ENCODE data around the gene CRMP1.
"Not testable (repeated sequence)": the region's sequence is repeated elsewhere in the genome, so short reads cannot be mapped to it uniquely, and the experiment has no call there.

The CRMP1 gene

GRCh38 chr4:5856362-5856761 lies 36.5 kb downstream of the CRMP1 start:
- H3K4me3 ChIP-seq (ENCODE audit: low read length); H3K9me3 ChIP-seq (ENCODE audit: control insufficient read depth, insufficient read depth, low read length); H3K27ac ChIP-seq (ENCODE audit: low read length); H3K27me3 ChIP-seq (ENCODE audit: control insufficient read depth, insufficient read depth, low read length); DNase-seq (ENCODE audit: low read depth, low spot score); H3K4me1 ChIP-seq (ENCODE audit: control insufficient read depth, insufficient read depth, low read length): not testable (repeated sequence)
- H3K36me3 ChIP-seq (ENCODE audit: control insufficient read depth, insufficient read depth, low read length): peaks cover 22% of the 10 kb centered on the region
- WGBS (ENCODE audit: insufficient coverage, insufficient read length): 100% methylated on average over 2 of the region's 3 CpGs

GRCh38 chr4:5854929-5855328 lies 38.0 kb downstream of the CRMP1 start:
- no peak overlapping the region for H3K27ac ChIP-seq (ENCODE audit: low read length)
- WGBS (ENCODE audit: insufficient coverage, insufficient read length): no CpG with 5 or more reads among the region's 3 CpGs
- no peak overlapping the region for H3K4me3 ChIP-seq (ENCODE audit: low read length)
- H3K27me3 ChIP-seq (ENCODE audit: control insufficient read depth, insufficient read depth, low read length): no peaks in the 10 kb centered on the region
- H3K4me1 ChIP-seq (ENCODE audit: control insufficient read depth, insufficient read depth, low read length): no peaks in the 10 kb centered on the region
- H3K9me3 ChIP-seq (ENCODE audit: control insufficient read depth, insufficient read depth, low read length): no peaks in the 10 kb centered on the region
- H3K36me3 ChIP-seq (ENCODE audit: control insufficient read depth, insufficient read depth, low read length): peaks cover 22% of the 10 kb centered on the region
- no peak for DNase-seq (ENCODE audit: low read depth, low spot score)

GRCh38 chr4:5852523-5853202 lies 40.2 kb downstream of the CRMP1 start:
- no peaks in the 10 kb centered on the region for H3K27me3 ChIP-seq (ENCODE audit: control insufficient read depth, insufficient read depth, low read length)
- H3K9me3 ChIP-seq (ENCODE audit: control insufficient read depth, insufficient read depth, low read length): no peaks in the 10 kb centered on the region
- peaks cover 23% of the 10 kb centered on the region; the same call in 1 of the 2 replicates for H3K36me3 ChIP-seq (ENCODE audit: control insufficient read depth, insufficient read depth, low read length)
- no peak overlapping the region for H3K27ac ChIP-seq (ENCODE audit: low read length)
- DNase-seq (ENCODE audit: low read depth, low spot score): no peak
- H3K4me1 ChIP-seq (ENCODE audit: control insufficient read depth, insufficient read depth, low read length): no peaks in the 10 kb centered on the region
- no peak overlapping the region for H3K4me3 ChIP-seq (ENCODE audit: low read length)
- WGBS (ENCODE audit: insufficient coverage, insufficient read length): no CpG with 5 or more reads among the region's 9 CpGs

GRCh38 chr4:5851637-5852301 lies 41.1 kb downstream of the CRMP1 start:
- Histone ChIP-seq H3K4me1 (ENCODE audit: control insufficient read depth, insufficient read depth, low read length) (no peaks in the 10 kb centered on the region), H3K27me3 (ENCODE audit: control insufficient read depth, insufficient read depth, low read length) (no peaks in the 10 kb centered on the region), H3K9me3 (ENCODE audit: control insufficient read depth, insufficient read depth, low read length) (no peaks in the 10 kb centered on the region), H3K27ac (ENCODE audit: low read length) (no peak overlapping the region), H3K4me3 (ENCODE audit: low read length) (no peak overlapping the region), H3K36me3 (ENCODE audit: control insufficient read depth, insufficient read depth, low read length) (peaks cover 23% of the 10 kb centered on the region; the same call in 1 of the 2 replicates)
- WGBS (ENCODE audit: insufficient coverage, insufficient read length): no CpG with 5 or more reads among the region's 4 CpGs
- no peak for DNase-seq (ENCODE audit: low read depth, low spot score)

GRCh38 chr4:5845035-5845905 lies 47.6 kb downstream of the CRMP1 start:
- H3K4me3 ChIP-seq (ENCODE audit: low read length): no peak overlapping the region
- no peak overlapping the region for H3K27ac ChIP-seq (ENCODE audit: low read length)
- H3K36me3 ChIP-seq (ENCODE audit: control insufficient read depth, insufficient read depth, low read length): peaks cover 25% of the 10 kb centered on the region
- DNase-seq (ENCODE audit: low read depth, low spot score): no peak
- no peaks in the 10 kb centered on the region for H3K4me1 ChIP-seq (ENCODE audit: control insufficient read depth, insufficient read depth, low read length)
- no peaks in the 10 kb centered on the region for H3K9me3 ChIP-seq (ENCODE audit: control insufficient read depth, insufficient read depth, low read length)
- no CpG with 5 or more reads among the region's 13 CpGs for WGBS (ENCODE audit: insufficient coverage, insufficient read length)
- H3K27me3 ChIP-seq (ENCODE audit: control insufficient read depth, insufficient read depth, low read length): no peaks in the 10 kb centered on the region

- H3K36me3 ChIP-seq (ENCODE audit: control insufficient read depth, insufficient read depth, low read length): peaks cover 25% of the 10 kb centered on the region
- no CpG with 5 or more reads among the region's 18 CpGs for WGBS (ENCODE audit: insufficient coverage, insufficient read length)
Measured at GRCh38 chr4:5843573-5844530, 49.0 kb downstream of the CRMP1 start.

GRCh38 chr4:5842456-5842855 lies 50.4 kb downstream of the CRMP1 start:
- 100% methylated on average over 1 of the region's 4 CpGs for WGBS (ENCODE audit: insufficient coverage, insufficient read length)
- DNase-seq (ENCODE audit: low read depth, low spot score): no peak
- H3K27me3 ChIP-seq (ENCODE audit: control insufficient read depth, insufficient read depth, low read length): no peaks in the 10 kb centered on the region
- H3K36me3 ChIP-seq (ENCODE audit: control insufficient read depth, insufficient read depth, low read length): peaks cover 33% of the 10 kb centered on the region
- H3K9me3 ChIP-seq (ENCODE audit: control insufficient read depth, insufficient read depth, low read length): no peaks in the 10 kb centered on the region
- no peaks in the 10 kb centered on the region for H3K4me1 ChIP-seq (ENCODE audit: control insufficient read depth, insufficient read depth, low read length)
- no peak overlapping the region for H3K27ac ChIP-seq (ENCODE audit: low read length)
- H3K4me3 ChIP-seq (ENCODE audit: low read length): no peak overlapping the region

More at GRCh38 chr4:5843573-5844530, 49.0 kb downstream of the CRMP1 start:
- Histone ChIP-seq H3K27me3 (ENCODE audit: control insufficient read depth, insufficient read depth, low read length) (no peaks in the 10 kb centered on the region), H3K27ac (ENCODE audit: low read length) (no peak overlapping the region), H3K4me1 (ENCODE audit: control insufficient read depth, insufficient read depth, low read length) (no peaks in the 10 kb centered on the region), H3K4me3 (ENCODE audit: low read length) (no peak overlapping the region), H3K9me3 (ENCODE audit: control insufficient read depth, insufficient read depth, low read length) (no peaks in the 10 kb centered on the region)
- no peak for DNase-seq (ENCODE audit: low read depth, low spot score)

- Histone ChIP-seq H3K9me3 (ENCODE audit: control insufficient read depth, insufficient read depth, low read length) (no peaks in the 10 kb centered on the region), H3K4me3 (ENCODE audit: low read length) (no peak overlapping the region), H3K27ac (ENCODE audit: low read length) (no peak overlapping the region), H3K4me1 (ENCODE audit: control insufficient read depth, insufficient read depth, low read length) (no peaks in the 10 kb centered on the region), H3K36me3 (ENCODE audit: control insufficient read depth, insufficient read depth, low read length) (peaks cover 44% of the 10 kb centered on the region), H3K27me3 (ENCODE audit: control insufficient read depth, insufficient read depth, low read length) (no peaks in the 10 kb centered on the region)
- DNase-seq (ENCODE audit: low read depth, low spot score): no peak
- WGBS (ENCODE audit: insufficient coverage, insufficient read length): no CpG with 5 or more reads among the region's 30 CpGs
Measured at GRCh38 chr4:5839751-5840674, 52.9 kb downstream of the CRMP1 start.

GRCh38 chr4:5839332-5839731 lies 53.6 kb downstream of the CRMP1 start:
- Histone ChIP-seq H3K4me3 (ENCODE audit: low read length) (no peak overlapping the region), H3K36me3 (ENCODE audit: control insufficient read depth, insufficient read depth, low read length) (peaks cover 49% of the 10 kb centered on the region), H3K27ac (ENCODE audit: low read length) (no peak overlapping the region), H3K9me3 (ENCODE audit: control insufficient read depth, insufficient read depth, low read length) (no peaks in the 10 kb centered on the region), H3K4me1 (ENCODE audit: control insufficient read depth, insufficient read depth, low read length) (no peaks in the 10 kb centered on the region), H3K27me3 (ENCODE audit: control insufficient read depth, insufficient read depth, low read length) (no peaks in the 10 kb centered on the region)
- no CpG with 5 or more reads among the region's 13 CpGs for WGBS (ENCODE audit: insufficient coverage, insufficient read length)
- no peak for DNase-seq (ENCODE audit: low read depth, low spot score)

Measured in iPS DF 6.9 (cell line).